Osteoblast (primary cell): ENCODE measurements around the gene IRX5. TPM values are rescaled to one million over a fixed set of nuclear protein-coding genes. Genes with fewer than 3 reads are reported as not detected.

ENCODE experiments used
- DNase-seq: peaks from one replicate; pipeline ENCODE4 v3.0.0; 2011; ENCODE audit warnings: low spot score, mixed read lengths; ENCODE audit not compliant: insufficient read length; ENCODE audit errors: missing footprints
- H2AFZ ChIP-seq: 2 replicates; pipeline ENCODE4 v1.6.0; 2011; ENCODE audit warnings: mild to moderate bottlenecking, low read length
- H3K27ac ChIP-seq: 2 replicates; pipeline ENCODE4 v1.5.1; 2011; ENCODE audit warnings: mild to moderate bottlenecking, low read depth, low read length, moderate library complexity
- H3K27me3 ChIP-seq: 2 replicates; pipeline ENCODE4 v1.6.0; 2012; ENCODE audit warnings: mild to moderate bottlenecking, control low read depth, inconsistent platforms, low read length, moderate library complexity; ENCODE audit not compliant: insufficient read depth
- H3K36me3 ChIP-seq: 2 replicates; pipeline ENCODE4 v1.5.1; 2011; ENCODE audit warnings: mild to moderate bottlenecking, low read length, control low read depth, moderate library complexity; ENCODE audit not compliant: insufficient read depth
- H3K4me1 ChIP-seq: 2 replicates; pipeline ENCODE4 v1.5.1; 2011; ENCODE audit warnings: mild to moderate bottlenecking, low read length, control low read depth, moderate library complexity; ENCODE audit not compliant: insufficient read depth
- H3K4me2 ChIP-seq: 2 replicates; pipeline ENCODE4 v1.6.0; 2011; ENCODE audit warnings: mild to moderate bottlenecking, low read length; ENCODE audit not compliant: insufficient read depth
- H3K4me3 ChIP-seq: fragments of 200-600 bp; sonication (generic); 3 replicates; pipeline ENCODE4 v1.5.1; 2012; ENCODE audit warnings: mild to moderate bottlenecking, low read length, inconsistent platforms; ENCODE audit not compliant: insufficient read depth
- H3K79me2 ChIP-seq: 2 replicates; pipeline ENCODE4 v1.6.0; 2012; ENCODE audit warnings: mild to moderate bottlenecking, low read length, control low read depth, inconsistent platforms; ENCODE audit not compliant: insufficient read depth
- H3K9me3 ChIP-seq: 2 replicates; pipeline ENCODE4 v1.5.1; 2011; ENCODE audit warnings: low read depth, low read length, control low read depth
- H4K20me1 ChIP-seq: 2 replicates; pipeline ENCODE4 v1.6.0; 2012; ENCODE audit warnings: mild to moderate bottlenecking, low read length, control low read depth; ENCODE audit not compliant: insufficient read depth
- total RNA-seq: library from RNA; depleted of rRNA; stranded (reverse); fragments of >200 nt; gene quantifications from 2 replicates; pipeline ENCODE4 v1.2.3, GENCODE V29; 2012
- TF ChIP-seq, protein P1 (sequence below): IDR thresholded peaks from 2 replicates; pipeline ENCODE4 v1.5.1; 2011; ENCODE audit warnings: mild to moderate bottlenecking, low read depth, low read length, moderate library complexity; ENCODE audit errors: extremely low read depth

Gene IRX5
- total RNA-seq, 1 donor = 19.5 TPM

DNA sequence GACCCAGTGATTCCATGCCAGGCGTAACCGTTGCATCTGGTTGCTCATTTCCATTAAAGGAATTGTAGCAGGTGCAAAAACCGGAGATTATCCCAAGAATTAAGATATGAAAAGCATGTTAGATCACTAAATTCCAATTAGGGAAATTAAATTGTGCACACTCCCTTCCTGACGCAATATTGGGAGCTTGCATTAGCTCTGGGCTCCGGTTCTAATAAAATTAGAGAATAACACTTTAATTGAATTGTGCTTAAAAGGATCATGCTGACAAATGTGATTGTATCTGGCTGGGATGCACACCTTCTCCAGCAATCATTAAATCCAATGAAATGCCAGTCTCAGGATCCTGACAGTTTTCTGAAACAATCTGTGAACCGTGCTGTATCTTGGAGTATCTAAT lies 38.1 kb downstream of the IRX5 start:
- no peak overlapping the region for H3K4me3 ChIP-seq
- no peak overlapping the region for H2AFZ ChIP-seq
- no peaks in the 10 kb centered on the region for H3K79me2 ChIP-seq
- no peaks in the 10 kb centered on the region for H3K4me1 ChIP-seq
- TF ChIP-seq, protein P1, sequence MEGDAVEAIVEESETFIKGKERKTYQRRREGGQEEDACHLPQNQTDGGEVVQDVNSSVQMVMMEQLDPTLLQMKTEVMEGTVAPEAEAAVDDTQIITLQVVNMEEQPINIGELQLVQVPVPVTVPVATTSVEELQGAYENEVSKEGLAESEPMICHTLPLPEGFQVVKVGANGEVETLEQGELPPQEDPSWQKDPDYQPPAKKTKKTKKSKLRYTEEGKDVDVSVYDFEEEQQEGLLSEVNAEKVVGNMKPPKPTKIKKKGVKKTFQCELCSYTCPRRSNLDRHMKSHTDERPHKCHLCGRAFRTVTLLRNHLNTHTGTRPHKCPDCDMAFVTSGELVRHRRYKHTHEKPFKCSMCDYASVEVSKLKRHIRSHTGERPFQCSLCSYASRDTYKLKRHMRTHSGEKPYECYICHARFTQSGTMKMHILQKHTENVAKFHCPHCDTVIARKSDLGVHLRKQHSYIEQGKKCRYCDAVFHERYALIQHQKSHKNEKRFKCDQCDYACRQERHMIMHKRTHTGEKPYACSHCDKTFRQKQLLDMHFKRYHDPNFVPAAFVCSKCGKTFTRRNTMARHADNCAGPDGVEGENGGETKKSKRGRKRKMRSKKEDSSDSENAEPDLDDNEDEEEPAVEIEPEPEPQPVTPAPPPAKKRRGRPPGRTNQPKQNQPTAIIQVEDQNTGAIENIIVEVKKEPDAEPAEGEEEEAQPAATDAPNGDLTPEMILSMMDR = no peak
- no peaks in the 10 kb centered on the region for H3K36me3 ChIP-seq
- H3K9me3 ChIP-seq = no peaks in the 10 kb centered on the region
- no peaks in the 10 kb centered on the region for H3K27me3 ChIP-seq
- no peak overlapping the region for H3K27ac ChIP-seq
- no peak for DNase-seq
- no peaks in the 10 kb centered on the region for H4K20me1 ChIP-seq
- no peak overlapping the region for H3K4me2 ChIP-seq

DNA sequence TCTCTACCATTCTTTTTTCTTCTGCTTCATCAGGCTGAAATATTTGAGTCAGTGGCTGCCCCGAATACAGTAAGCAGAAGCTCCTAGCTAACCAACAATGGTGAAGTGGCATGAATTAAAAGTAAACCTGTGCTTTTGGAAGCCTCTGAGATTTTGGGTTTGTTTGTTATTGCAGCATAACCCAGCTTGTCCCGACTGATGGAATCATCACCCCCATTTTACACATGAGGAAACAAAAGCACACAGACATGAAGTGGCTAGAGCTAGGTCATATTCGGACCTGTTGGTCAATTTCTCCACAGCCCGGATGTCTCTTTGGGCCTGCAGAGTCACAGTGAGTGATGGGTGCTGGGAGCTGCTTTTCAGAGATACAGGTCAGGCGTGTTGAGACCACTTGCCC lies 39.4 kb downstream of the IRX5 start:
- H3K9me3 ChIP-seq = no peaks in the 10 kb centered on the region
- H3K27me3 ChIP-seq = no peaks in the 10 kb centered on the region
- H3K4me3 ChIP-seq = no peak overlapping the region
- no peaks in the 10 kb centered on the region for H4K20me1 ChIP-seq
- no peak overlapping the region for H2AFZ ChIP-seq
- H3K4me2 ChIP-seq = no peak overlapping the region
- H3K79me2 ChIP-seq = no peaks in the 10 kb centered on the region
- DNase-seq = no peak
- no peaks in the 10 kb centered on the region for H3K4me1 ChIP-seq
- H3K36me3 ChIP-seq = no peaks in the 10 kb centered on the region
- TF ChIP-seq, protein P1 = no peak
- H3K27ac ChIP-seq = no peak overlapping the region

DNA sequence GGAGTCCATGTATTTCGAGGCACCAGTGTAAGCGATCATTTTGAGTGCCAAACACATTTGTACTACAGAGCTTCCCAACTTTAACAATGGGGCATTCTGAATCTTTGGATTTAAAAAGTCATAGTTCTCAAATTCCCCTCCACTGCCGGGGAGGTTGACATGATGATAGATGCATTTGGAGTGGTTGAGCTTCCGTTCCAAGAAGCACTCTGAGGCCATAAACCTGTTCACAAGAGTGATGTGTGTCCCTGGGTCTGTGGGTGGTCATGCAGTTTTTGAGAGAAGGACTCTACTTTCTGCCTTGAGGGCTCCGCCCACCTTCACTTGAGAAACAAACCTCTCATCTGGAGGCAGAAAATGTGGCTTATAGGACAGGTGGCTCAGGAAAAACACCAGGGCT lies 43.7 kb downstream of the IRX5 start:
- Histone ChIP-seq H3K27ac (no peak overlapping the region), H3K9me3 (no peaks in the 10 kb centered on the region), H3K4me3 (no peak overlapping the region), H3K36me3 (no peaks in the 10 kb centered on the region), H4K20me1 (no peaks in the 10 kb centered on the region), H3K79me2 (no peaks in the 10 kb centered on the region), H3K4me1 (no peaks in the 10 kb centered on the region), H2AFZ (no peak overlapping the region), H3K27me3 (no peaks in the 10 kb centered on the region), H3K4me2 (no peak overlapping the region)
- DNase-seq = no peak
- TF ChIP-seq, protein P1 = no peak

DNA sequence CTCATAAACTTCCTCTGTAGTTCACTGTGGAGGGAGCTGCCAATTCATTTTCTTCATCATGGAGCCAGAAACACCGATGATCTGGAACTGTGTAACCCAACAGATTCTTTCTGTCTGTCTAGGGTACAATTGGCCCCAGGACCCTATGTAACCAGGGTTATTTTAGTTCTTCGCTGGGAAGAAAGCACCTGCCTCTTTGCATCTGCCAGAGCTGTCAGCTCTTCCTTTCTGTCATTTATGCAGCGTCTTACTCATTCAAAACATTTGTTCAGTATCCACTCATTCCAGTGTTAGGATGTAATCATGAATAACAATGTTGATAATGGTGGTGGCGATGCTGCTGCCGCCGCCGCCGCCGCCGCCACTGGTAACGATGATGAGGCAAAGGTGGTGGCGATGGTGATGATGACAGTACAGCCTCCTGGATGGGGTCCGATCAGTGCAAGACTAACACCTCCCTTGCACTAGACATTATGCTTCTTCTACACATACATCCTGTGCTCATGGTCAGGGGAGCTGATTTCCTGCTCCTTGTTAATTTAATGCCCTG lies 46.1 kb downstream of the IRX5 start:
- Histone ChIP-seq H3K27me3 (no peaks in the 10 kb centered on the region), H3K4me1 (no peaks in the 10 kb centered on the region), H3K9me3 (no peaks in the 10 kb centered on the region), H3K4me3 (no peak overlapping the region), H3K27ac (no peak overlapping the region), H3K4me2 (no peak overlapping the region), H3K79me2 (no peaks in the 10 kb centered on the region), H4K20me1 (no peaks in the 10 kb centered on the region), H2AFZ (no peak overlapping the region), H3K36me3 (no peaks in the 10 kb centered on the region)
- TF ChIP-seq, protein P1 = no peak
- DNase-seq = no peak
